Measurements from ENCODE around the gene LDHD.

DNA sequence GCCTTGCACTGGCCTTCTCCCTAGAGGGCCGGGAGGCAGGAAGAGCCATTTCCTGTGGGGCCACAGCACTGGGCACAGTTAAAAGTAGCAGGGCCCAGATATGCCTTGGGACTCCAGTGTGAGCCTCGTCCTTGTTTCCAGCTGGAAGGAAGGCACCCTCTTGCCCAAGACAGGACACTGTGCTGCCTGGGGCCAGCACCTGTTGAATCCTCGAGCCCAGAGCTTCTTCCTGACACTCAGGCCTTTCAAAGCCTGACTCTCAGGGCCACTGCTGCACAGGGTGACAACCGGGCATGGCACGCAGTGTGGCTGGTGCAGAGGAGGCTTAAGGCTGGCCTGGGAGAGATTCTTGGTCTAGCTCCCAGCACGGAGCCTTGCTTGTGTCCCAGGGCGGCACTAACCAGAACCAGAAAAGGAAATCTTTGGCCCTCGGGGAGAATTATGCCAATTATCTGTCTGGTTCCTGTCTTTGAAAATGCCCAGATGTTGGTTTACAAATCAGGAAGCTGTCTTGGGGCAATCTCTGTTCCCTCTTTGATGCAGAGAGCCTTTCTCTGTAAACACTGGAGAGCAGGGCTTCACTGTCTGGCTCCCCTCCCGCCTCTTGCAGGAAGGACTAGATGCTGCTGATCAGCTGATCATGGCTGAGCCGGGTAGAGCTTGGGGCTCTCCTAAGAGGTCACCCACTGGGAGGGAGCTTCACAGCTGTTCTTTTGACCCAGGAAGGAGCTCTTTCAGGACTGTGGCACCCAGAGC lies 11.1 kb downstream of the LDHD start:
- no peak for TF ChIP-seq YBX1 (IDR thresholded peaks at IDR 0.05)
- TF ChIP-seq, protein P1, sequence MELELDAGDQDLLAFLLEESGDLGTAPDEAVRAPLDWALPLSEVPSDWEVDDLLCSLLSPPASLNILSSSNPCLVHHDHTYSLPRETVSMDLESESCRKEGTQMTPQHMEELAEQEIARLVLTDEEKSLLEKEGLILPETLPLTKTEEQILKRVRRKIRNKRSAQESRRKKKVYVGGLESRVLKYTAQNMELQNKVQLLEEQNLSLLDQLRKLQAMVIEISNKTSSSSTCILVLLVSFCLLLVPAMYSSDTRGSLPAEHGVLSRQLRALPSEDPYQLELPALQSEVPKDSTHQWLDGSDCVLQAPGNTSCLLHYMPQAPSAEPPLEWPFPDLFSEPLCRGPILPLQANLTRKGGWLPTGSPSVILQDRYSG (tag; conservative IDR thresholded peaks at IDR 0.05; ENCODE audit: low read depth), result no peak
- TF ChIP-seq EP300 (IDR thresholded peaks at IDR 0.05; ENCODE audit: low read length), result no peak
- TF ChIP-seq POLR2A (conservative IDR thresholded peaks at IDR 0.05), result no peak
- TF ChIP-seq, protein P2, sequence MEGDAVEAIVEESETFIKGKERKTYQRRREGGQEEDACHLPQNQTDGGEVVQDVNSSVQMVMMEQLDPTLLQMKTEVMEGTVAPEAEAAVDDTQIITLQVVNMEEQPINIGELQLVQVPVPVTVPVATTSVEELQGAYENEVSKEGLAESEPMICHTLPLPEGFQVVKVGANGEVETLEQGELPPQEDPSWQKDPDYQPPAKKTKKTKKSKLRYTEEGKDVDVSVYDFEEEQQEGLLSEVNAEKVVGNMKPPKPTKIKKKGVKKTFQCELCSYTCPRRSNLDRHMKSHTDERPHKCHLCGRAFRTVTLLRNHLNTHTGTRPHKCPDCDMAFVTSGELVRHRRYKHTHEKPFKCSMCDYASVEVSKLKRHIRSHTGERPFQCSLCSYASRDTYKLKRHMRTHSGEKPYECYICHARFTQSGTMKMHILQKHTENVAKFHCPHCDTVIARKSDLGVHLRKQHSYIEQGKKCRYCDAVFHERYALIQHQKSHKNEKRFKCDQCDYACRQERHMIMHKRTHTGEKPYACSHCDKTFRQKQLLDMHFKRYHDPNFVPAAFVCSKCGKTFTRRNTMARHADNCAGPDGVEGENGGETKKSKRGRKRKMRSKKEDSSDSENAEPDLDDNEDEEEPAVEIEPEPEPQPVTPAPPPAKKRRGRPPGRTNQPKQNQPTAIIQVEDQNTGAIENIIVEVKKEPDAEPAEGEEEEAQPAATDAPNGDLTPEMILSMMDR (IDR thresholded peaks at IDR 0.05 in 2 of 3, conservative IDR thresholded peaks at IDR 0.05 in 1 of 3; ENCODE audit: insufficient read depth in 2 of 3, low read depth in 1 of 3, low read length in 3 of 3), result no peak
- no peak for TF ChIP-seq KLF10 (CRISPR knock-in tag; IDR thresholded peaks at IDR 0.05)
- no peak for TF ChIP-seq EHMT2 (IDR thresholded peaks at IDR 0.05)
- TF ChIP-seq, protein P3, sequence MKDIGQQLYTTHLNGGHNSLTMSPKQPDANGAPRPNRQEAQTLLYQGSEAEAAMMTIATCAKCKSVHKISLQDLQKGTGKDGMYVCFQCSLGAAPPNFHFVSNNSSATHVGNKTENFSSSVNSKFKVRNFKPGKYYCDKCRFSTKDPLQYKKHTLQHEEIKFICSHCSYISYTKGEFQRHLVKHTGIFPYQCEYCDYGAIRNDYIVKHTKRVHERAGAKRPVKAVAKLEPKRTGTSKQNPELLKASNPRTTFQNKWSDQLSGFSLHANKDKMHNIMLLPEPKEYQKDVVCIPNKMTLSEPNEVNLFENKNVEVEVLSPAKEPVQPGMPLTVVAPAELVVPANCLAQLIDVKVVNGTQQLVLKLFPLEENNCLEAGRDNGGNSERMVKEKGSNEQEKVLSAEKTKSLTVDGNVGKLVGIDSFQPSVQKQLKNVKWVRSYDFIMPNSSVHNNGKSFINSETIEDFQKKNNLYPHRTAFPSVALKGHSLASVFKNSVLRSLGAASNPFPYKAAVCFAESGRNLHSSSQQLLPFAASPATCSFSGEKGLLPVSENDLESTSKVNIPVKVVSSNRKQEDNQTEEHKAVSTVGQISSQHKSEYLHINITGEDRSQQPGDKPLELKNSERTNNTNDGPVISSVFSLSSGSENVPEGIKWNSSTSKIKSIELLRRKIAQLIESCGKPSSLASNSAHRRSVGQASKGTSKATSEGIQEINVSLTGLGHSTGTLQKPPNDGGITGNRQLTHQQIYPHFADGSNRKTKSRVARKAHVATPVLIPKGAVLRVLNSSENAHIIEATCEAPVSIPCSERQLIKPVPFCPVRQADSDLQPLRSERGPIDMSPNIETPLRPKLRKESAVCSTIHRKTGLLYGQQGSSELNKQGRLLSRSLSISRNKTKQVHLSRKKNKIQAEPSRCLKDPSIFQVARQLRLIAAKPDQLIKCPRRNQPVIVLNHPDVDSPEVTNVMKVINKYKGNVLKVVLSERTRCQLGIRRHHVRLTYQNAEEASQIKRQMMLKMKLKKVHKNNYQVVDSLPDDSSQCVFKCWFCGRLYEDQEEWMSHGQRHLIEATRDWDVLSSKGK (CRISPR knock-in tag; IDR thresholded peaks at IDR 0.05), result no peak
- no peak for TF ChIP-seq SOX6 (IDR thresholded peaks at IDR 0.05)
